Ramos (cell line): ENCODE measurements around the gene CFAP43.

ENCODE experiments used
- in situ Hi-C: fragments of 300-500 bp; cut with MboI; formaldehyde crosslinking; loops from one replicate; pipeline ENCODE4 v1.14.3; 2022; ENCODE audit warnings: low sequenced_read_pairs; ENCODE audit not compliant: unreplicated experiment

Gene CFAP43

GRCh38 chr10:104150139-104150538 is 82.0 kb downstream of the CFAP43 start:
- in situ Hi-C loops: no loop called here

- in situ Hi-C loops: no loop called here
These were observed 85.3 kb downstream of the CFAP43 start for GRCh38 chr10:104146882-104147281.

GRCh38 chr10:104144931-104145330 is 87.2 kb downstream of the CFAP43 start:
- in situ Hi-C loops: no loop called here

- in situ Hi-C loops: no loop called here
These were observed 88.3 kb downstream of the CFAP43 start for GRCh38 chr10:104143829-104144228.

- in situ Hi-C loops: no loop called here
These were observed 90.1 kb downstream of the CFAP43 start for GRCh38 chr10:104142081-104142480.

GRCh38 chr10:104139221-104139620 is 92.9 kb downstream of the CFAP43 start:
- in situ Hi-C loops: no loop called here

GRCh38 chr10:104138131-104138530 is 94.0 kb downstream of the CFAP43 start:
- in situ Hi-C loops: no loop called here

- in situ Hi-C loops: no loop called here
These were observed 102.1 kb downstream of the CFAP43 start for GRCh38 chr10:104130041-104130440.

- in situ Hi-C loops: loop anchor here (10.0 kb wide), 2 partner anchors 163 to 227 kb away; partner anchors contain the start of genes CFAP58 and SLK
These were observed 104.0 kb downstream of the CFAP43 start for GRCh38 chr10:104128214-104128613.

- in situ Hi-C loops: loop anchor here (10.0 kb wide), 2 partner anchors 163 to 227 kb away; partner anchors contain the start of genes CFAP58 and SLK
These were observed 104.8 kb downstream of the CFAP43 start for GRCh38 chr10:104127411-104127810.

- in situ Hi-C loops: loop anchor here (10.0 kb wide), 2 partner anchors 159 to 231 kb away; partner anchors contain the start of genes CFAP58 and SLK
These were observed 108.8 kb downstream of the CFAP43 start for GRCh38 chr10:104123397-104123796.

- in situ Hi-C loops: loop anchor here (10.0 kb wide), 2 partner anchors 158 to 232 kb away; partner anchors contain the start of genes CFAP58 and SLK
These were observed 109.7 kb downstream of the CFAP43 start for GRCh38 chr10:104122225-104123107.

- in situ Hi-C loops: loop anchor here (10.0 kb wide), 2 partner anchors 157 to 233 kb away; partner anchors contain the start of genes CFAP58 and SLK
These were observed 110.5 kb downstream of the CFAP43 start, which contains the start of gene SFR1 for GRCh38 chr10:104121485-104122224. SFR1 (plus strand) TSS chr10:104122171; CDS start chr10:104122184, 13 bp downstream.

- in situ Hi-C loops: loop anchor here (10.0 kb wide), 2 partner anchors 156 to 234 kb away; partner anchors contain the start of genes CFAP58 and SLK
These were observed 111.2 kb downstream of the CFAP43 start for GRCh38 chr10:104120903-104121484.

- in situ Hi-C loops: loop anchor here (10.0 kb wide), 2 partner anchors 156 to 234 kb away; partner anchors contain the start of genes CFAP58 and SLK
These were observed 111.7 kb downstream of the CFAP43 start for GRCh38 chr10:104120512-104120902.

GRCh38 chr10:104119996-104120395 is 112.2 kb downstream of the CFAP43 start:
- in situ Hi-C loops: loop anchor here (10.0 kb wide), 2 partner anchors 155 to 235 kb away; partner anchors contain the start of genes CFAP58 and SLK

GRCh38 chr10:104117839-104118323 is 114.3 kb downstream of the CFAP43 start:
- in situ Hi-C loops: no loop called here

- in situ Hi-C loops: no loop called here
These were observed 118.7 kb downstream of the CFAP43 start for GRCh38 chr10:104113376-104113956.

- in situ Hi-C loops: no loop called here
These were observed 122.1 kb downstream of the CFAP43 start for GRCh38 chr10:104109908-104110662.
